Ramos (cell line): ENCODE data around the gene PTPN21.

Experiments used
- in situ Hi-C: fragments of 300-500 bp; cut with MboI; formaldehyde crosslinking; loops from one replicate; pipeline ENCODE4 v1.14.3; 2022; ENCODE audit warnings: low sequenced_read_pairs; ENCODE audit not compliant: unreplicated experiment

PTPN21 gene

GRCh38 chr14:88554457-88555286 is at the start of gene PTPN21:
PTPN21 (minus strand) TSS chr14:88555007; CDS start chr14:88550417, 4,590 bp downstream.
- in situ Hi-C loops: no loop called here

GRCh38 chr14:88604212-88604611 is 49.4 kb upstream of the PTPN21 start:
- in situ Hi-C loops: no loop called here

GRCh38 chr14:88599761-88600439 is 45.1 kb upstream of the PTPN21 start:
- in situ Hi-C loops: no loop called here

GRCh38 chr14:88599326-88599725 is 44.5 kb upstream of the PTPN21 start:
- in situ Hi-C loops: no loop called here

DNA sequence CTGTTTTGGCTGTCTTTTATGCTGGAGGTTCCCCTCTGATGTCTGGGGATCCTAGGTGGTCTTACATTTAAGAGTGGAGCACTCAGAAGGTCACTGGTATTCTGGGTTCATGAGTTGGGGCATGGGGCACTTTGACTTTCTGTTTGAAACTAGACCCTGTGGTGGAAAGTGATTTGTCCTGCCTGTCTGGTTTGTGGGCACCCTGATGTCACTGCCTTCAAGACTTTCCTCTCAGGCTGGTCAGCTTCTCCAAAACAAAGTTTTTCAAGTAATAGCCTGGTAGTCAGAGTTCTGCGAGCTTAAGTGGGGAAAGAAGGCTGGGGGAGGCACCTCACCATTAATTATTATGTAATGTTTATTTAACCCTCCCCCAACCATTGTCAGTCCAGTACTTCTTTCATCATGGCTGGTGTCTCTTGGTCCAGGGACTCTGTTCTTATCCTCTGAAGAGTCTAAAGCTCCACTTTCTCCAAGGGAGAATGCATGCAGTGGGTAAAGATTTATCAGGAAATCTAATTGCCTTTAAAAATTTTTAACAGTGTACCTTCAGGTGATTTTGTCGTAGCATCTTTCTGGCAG is 43.4 kb upstream of the PTPN21 start:
- in situ Hi-C loops: no loop called here

- in situ Hi-C loops: no loop called here
Observed at GRCh38 chr14:88597601-88598000, 42.8 kb upstream of the PTPN21 start.

- in situ Hi-C loops: no loop called here
Observed at GRCh38 chr14:88597038-88597437, 42.2 kb upstream of the PTPN21 start.

GRCh38 chr14:88592031-88592430 is 37.2 kb upstream of the PTPN21 start:
- in situ Hi-C loops: no loop called here

- in situ Hi-C loops: no loop called here
Observed at GRCh38 chr14:88590173-88590572, 35.4 kb upstream of the PTPN21 start.

DNA sequence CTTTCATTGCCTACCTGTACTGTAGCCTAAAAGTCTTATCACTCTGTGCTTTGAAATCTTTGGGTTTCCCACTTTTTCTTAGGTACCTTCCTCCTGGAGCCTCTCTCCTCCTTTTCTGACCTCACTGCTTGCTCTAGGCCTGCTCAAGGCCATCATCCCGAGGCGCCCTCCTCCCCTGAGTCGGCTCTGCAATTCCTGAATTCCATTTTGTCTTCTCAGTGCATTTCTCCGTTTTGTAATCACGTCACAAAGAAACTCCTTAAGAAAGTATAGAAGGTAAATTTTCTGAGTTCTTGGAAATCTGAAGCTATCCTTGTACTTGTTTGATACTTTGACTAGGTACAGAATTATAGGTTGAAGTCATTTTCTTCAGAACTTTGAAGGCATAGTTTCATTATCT is 33.3 kb upstream of the PTPN21 start:
- in situ Hi-C loops: no loop called here

DNA sequence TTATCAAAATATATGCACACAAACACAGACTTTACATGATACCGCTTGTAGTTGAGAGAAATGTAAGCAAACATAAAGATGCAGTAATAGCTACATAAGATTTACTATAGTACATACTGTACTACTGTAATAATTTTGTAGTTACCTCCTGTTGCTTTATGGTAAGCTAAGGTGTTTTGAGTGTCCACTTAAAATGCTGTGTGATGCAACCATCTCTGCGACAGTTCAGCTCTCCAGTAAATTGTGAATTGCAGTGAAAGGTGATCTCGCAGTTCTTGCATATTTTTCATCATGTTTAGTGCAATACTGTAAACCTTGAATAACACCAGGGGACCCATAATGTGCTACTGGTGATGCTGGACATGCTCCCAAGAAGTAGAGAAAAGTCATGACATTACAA is 29.6 kb upstream of the PTPN21 start:
- in situ Hi-C loops: no loop called here

DNA sequence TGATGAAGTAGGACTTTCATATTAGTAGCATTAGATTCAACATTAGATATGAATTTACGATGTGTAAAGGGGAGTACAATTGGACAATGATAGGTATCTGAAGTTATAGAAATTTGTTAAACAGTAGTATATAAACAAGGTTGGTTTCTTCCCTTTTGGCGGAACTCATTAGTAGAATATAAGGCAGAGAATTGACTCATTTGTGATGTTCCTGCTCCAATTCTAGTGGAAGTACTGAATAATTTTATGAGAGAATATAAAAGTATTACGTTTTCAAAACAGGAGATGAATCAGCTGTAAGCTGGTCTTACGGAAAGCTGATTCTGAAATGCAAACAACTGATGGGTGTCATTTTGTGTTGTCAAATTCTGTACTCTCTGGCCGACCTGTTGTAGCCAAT is 21.4 kb upstream of the PTPN21 start:
- in situ Hi-C loops: no loop called here

DNA sequence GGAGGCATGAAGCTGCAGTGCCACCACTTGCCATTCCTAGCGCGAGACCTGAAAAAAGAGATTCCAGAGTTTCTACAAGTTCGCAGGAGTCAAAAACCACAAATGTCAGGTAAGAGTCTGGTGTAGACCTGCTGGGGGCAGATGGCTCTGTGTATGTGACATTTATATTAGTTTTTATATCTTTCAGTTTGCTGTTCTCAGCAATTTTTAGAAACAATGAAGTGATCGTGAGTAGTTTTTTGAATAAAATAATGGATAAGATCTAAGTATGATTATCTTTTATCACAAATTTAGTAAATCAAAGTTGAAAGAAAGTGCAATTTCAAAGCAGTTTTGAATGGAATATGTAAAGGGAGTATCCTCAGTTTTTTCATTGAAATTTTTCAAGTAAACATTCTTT is 17.3 kb upstream of the PTPN21 start:
- in situ Hi-C loops: no loop called here

GRCh38 chr14:88568196-88568595 is 13.4 kb upstream of the PTPN21 start:
- in situ Hi-C loops: no loop called here

DNA sequence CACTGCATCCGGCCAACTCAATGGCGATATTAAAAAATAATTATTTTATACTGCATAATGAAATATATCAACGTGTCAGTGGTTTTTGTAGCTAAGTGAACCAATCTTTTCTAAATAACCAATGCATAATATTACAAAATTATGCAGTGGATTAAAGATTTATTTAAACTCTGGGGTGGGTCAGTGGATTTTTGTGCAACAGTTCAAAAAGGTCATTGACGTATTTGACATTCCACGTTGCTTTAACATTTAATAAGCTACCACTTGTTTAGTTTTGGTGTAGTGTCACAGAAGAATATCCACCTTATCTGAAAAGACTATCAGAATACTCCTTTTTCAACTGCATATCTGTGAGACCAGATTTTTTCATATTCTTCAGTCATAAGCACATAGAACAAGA is 10.6 kb upstream of the PTPN21 start:
- in situ Hi-C loops: no loop called here

DNA sequence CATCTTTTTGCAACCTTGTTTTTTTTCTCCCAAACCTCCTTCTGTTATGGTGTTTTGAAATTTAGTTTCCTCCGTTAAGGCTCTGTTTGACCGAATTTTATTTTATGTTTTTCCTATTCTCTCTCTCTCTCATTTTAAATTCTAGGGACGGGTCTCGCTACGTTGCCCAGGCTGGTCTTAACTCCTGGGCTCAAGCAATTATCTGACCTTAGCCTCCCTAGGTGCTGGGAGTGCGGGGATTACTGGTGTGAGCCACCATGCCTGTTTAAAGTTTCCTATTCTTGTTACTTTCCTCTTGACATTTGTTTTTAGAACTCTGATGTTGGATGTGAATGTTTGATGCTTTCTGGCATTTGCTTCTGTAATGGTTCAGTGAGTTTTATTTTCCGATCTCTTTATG is 9.0 kb upstream of the PTPN21 start:
- in situ Hi-C loops: no loop called here

- in situ Hi-C loops: no loop called here
Observed at GRCh38 chr14:88562831-88563686, 8.3 kb upstream of the PTPN21 start, which contains the start of gene ZC3H14. ZC3H14 (plus strand) TSS chr14:88563037; CDS start chr14:88563134, 97 bp downstream.

GRCh38 chr14:88562532-88562830 is 7.7 kb upstream of the PTPN21 start:
- in situ Hi-C loops: no loop called here

- in situ Hi-C loops: no loop called here
Observed at GRCh38 chr14:88559852-88560251, 5.0 kb upstream of the PTPN21 start.

DNA sequence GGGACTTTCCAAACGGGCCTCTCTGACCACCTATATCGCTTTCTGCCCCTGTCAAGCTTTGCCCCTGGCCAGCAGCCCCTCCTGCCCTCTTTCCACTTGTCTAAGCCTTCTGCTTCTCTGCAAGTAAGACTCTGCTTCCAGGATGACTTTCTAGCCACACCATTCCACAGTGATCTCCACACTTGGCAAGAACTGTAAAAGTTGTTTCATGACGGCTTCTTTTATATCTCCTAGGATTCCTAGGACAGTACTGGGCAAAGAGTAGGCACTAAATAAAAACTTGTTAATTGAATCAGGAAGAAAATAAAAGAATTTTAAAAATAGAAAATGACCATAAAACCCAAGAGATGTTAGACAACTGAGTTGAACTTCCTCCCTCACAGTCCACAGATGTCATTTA is 1.8 kb upstream of the PTPN21 start:
- in situ Hi-C loops: no loop called here
